MM.1S (cell line): ENCODE measurements around the gene GAPT.
A peak's percentile ranks its signal among the peaks of the same experiment; 100 is the strongest.

Experiments used
- DNase-seq: peaks from one replicate; pipeline ENCODE4 v3.0.0-alpha.2; 2015
- H2AFZ ChIP-seq: fragments of 300-600 bp; sonication (generic); 2 replicates; pipeline ENCODE4 v1.6.0; 2016; ENCODE audit warnings: antibody characterized with exemption, low read length
- H3F3A ChIP-seq: fragments of 300-600 bp; sonication (generic); 2 replicates; pipeline ENCODE4 v1.6.1; 2016; ENCODE audit warnings: mild to moderate bottlenecking, antibody characterized with exemption, low read length, moderate library complexity, mixed read lengths; ENCODE audit not compliant: insufficient read depth
- H3K27ac ChIP-seq: fragments of 300-600 bp; sonication (generic); 2 replicates; pipeline ENCODE4 v1.5.1; 2016; ENCODE audit warnings: mild to moderate bottlenecking, low read length
- H3K27me3 ChIP-seq: fragments of 300-600 bp; sonication (generic); replicated peaks from 2 replicates; pipeline ENCODE4 v1.6.0; 2016; ENCODE audit warnings: low read length; ENCODE audit not compliant: insufficient read depth
- H3K36me3 ChIP-seq: fragments of 300-600 bp; sonication (generic); replicated peaks from 2 replicates; pipeline ENCODE4 v1.6.1; 2016; ENCODE audit warnings: mild to moderate bottlenecking, low read length, mixed read lengths; ENCODE audit not compliant: insufficient read depth
- H3K4me1 ChIP-seq: fragments of 300-600 bp; sonication (generic); 2 replicates; pipeline ENCODE4 v1.6.1; 2016; ENCODE audit warnings: low read length, mixed read lengths
- H3K4me2 ChIP-seq: fragments of 300-600 bp; sonication (generic); 2 replicates; pipeline ENCODE4 v1.6.0; 2016; ENCODE audit warnings: low read depth, low read length
- H3K4me3 ChIP-seq: fragments of 300-600 bp; sonication (generic); 2 replicates; pipeline ENCODE4 v1.5.1; 2016; ENCODE audit warnings: low read length, mixed read lengths
- H3K79me2 ChIP-seq: fragments of 300-600 bp; sonication (generic); 2 replicates; pipeline ENCODE4 v1.6.1; 2016; ENCODE audit warnings: mixed run types, low read length, mixed read lengths
- H3K9ac ChIP-seq: fragments of 300-600 bp; sonication (generic); 2 replicates; pipeline ENCODE4 v1.6.1; 2016; ENCODE audit warnings: low read length, mixed read lengths
- H3K9me2 ChIP-seq: fragments of 300-600 bp; sonication (generic); replicated peaks from 2 replicates; pipeline ENCODE4 v1.6.1; 2016; ENCODE audit warnings: mild to moderate bottlenecking, low read length, mixed read lengths; ENCODE audit not compliant: insufficient read depth
- H3K9me3 ChIP-seq: fragments of 300-600 bp; sonication (generic); replicated peaks from 2 replicates; pipeline ENCODE4 v1.6.1; 2016; ENCODE audit warnings: mild to moderate bottlenecking, low read length, mixed read lengths; ENCODE audit not compliant: insufficient read depth
- H4K20me1 ChIP-seq: fragments of 300-600 bp; sonication (generic); 2 replicates; pipeline ENCODE4 v1.6.1; 2016; ENCODE audit warnings: mild to moderate bottlenecking, low read length, moderate library complexity, mixed read lengths; ENCODE audit not compliant: insufficient read depth
- CTCF ChIP-seq: fragments of 300-600 bp; sonication (generic); IDR thresholded peaks from 2 replicates; pipeline ENCODE4 v1.5.1; 2016; ENCODE audit warnings: antibody characterized with exemption, low read length, mixed read lengths
- EZH2 ChIP-seq: fragments of 300-600 bp; sonication (generic); optimal IDR thresholded peaks from 2 replicates; pipeline ENCODE3; 2017; ENCODE audit warnings: low read depth, mild to moderate bottlenecking, antibody characterized with exemption, low read length, mixed read lengths
- EZH2phosphoT487 ChIP-seq: fragments of 300-600 bp; sonication (generic); IDR thresholded peaks from 2 replicates; pipeline ENCODE4 v1.6.1; 2018; ENCODE audit warnings: antibody characterized with exemption, low read length

Gene GAPT

GRCh38 chr5:58475404-58475803 lies 15.8 kb upstream of the GAPT start:
- Histone ChIP-seq H3K9me2 (no peaks in the 10 kb centered on the region), H3K36me3 (no peaks in the 10 kb centered on the region), H3K9ac (no peak overlapping the region), H3K27me3 (no peaks in the 10 kb centered on the region), H3K4me2 (no peak overlapping the region), H3K9me3 (no peaks in the 10 kb centered on the region), H4K20me1 (no peaks in the 10 kb centered on the region), H3F3A (no peaks in the 10 kb centered on the region), H3K4me1 (no peaks in the 10 kb centered on the region), H3K79me2 (no peaks in the 10 kb centered on the region), H3K27ac (no peak overlapping the region), H3K4me3 (no peak overlapping the region), H2AFZ (no peak overlapping the region)
- no peak for DNase-seq
- no peak for TF ChIP-seq EZH2
- TF ChIP-seq CTCF, result no peak
- no peak for TF ChIP-seq EZH2phosphoT487

- no peak overlapping the region for H3K4me2 ChIP-seq
- no peak overlapping the region for H3K4me3 ChIP-seq
- no peak overlapping the region for H3K9ac ChIP-seq
- H2AFZ ChIP-seq, result peak overlapping the region; percentile 22; the same call in 1 of the 2 replicates
- H3K27ac ChIP-seq, result no peak overlapping the region
- H3F3A ChIP-seq, result no peaks in the 10 kb centered on the region
- no peaks in the 10 kb centered on the region for H3K4me1 ChIP-seq
- H3K9me2 ChIP-seq, result no peaks in the 10 kb centered on the region
- H3K79me2 ChIP-seq, result no peaks in the 10 kb centered on the region
- no peaks in the 10 kb centered on the region for H3K36me3 ChIP-seq
- TF ChIP-seq EZH2phosphoT487 (no peak), CTCF (peak; percentile 41)
- DNase-seq, result no peak
- no peaks in the 10 kb centered on the region for H3K27me3 ChIP-seq
- H3K9me3 ChIP-seq, result no peaks in the 10 kb centered on the region
- H4K20me1 ChIP-seq, result no peaks in the 10 kb centered on the region
Observed at GRCh38 chr5:58477760-58478376, 13.4 kb upstream of the GAPT start.

- no peak overlapping the region for H3K4me2 ChIP-seq
- no peaks in the 10 kb centered on the region for H3K36me3 ChIP-seq
- no peaks in the 10 kb centered on the region for H3K9me2 ChIP-seq
- H3K4me3 ChIP-seq, result no peak overlapping the region
- no peaks in the 10 kb centered on the region for H3F3A ChIP-seq
- H3K4me1 ChIP-seq, result no peaks in the 10 kb centered on the region
- no peaks in the 10 kb centered on the region for H4K20me1 ChIP-seq
- H3K9ac ChIP-seq, result no peak overlapping the region
- no peaks in the 10 kb centered on the region for H3K27me3 ChIP-seq
- no peak for DNase-seq
- no peak overlapping the region for H3K27ac ChIP-seq
- H2AFZ ChIP-seq, result no peak overlapping the region
- H3K79me2 ChIP-seq, result no peaks in the 10 kb centered on the region
- TF ChIP-seq EZH2phosphoT487 (no peak), EZH2 (no peak), CTCF (no peak)
- no peaks in the 10 kb centered on the region for H3K9me3 ChIP-seq
Observed at GRCh38 chr5:58481066-58481676, 10.1 kb upstream of the GAPT start.
